ENCODE data around the gene KRT83. TPM values are rescaled to one million over a fixed set of nuclear protein-coding genes. Genes with fewer than 3 reads are reported as not detected.

KRT83 gene
- total and polyA plus RNA-seq, 11 donors: not detected

GRCh38 chr12:52363111-52363679, 42.0 kb upstream of the KRT83 start:
- H3K36me3 ChIP-seq: no peaks in the 10 kb centered on the region
- H3K27me3 ChIP-seq: peaks cover 0 to 11% (median 0%) of the 10 kb centered on the region in 9 donors
- H3K27ac ChIP-seq: no peak overlapping the region
- no peak for TF ChIP-seq POLR2A (IDR thresholded peaks at IDR 0.05)
- no peak for TF ChIP-seq CTCF (IDR thresholded peaks at IDR 0.05)
- 90 to 94% (median 91%) methylated on average over 12 of the region's 12 CpGs for WGBS, 4 donors
- intact Hi-C loops (cut with DNase I): no loop called here
- ATAC-seq: no peak
- no peaks in the 10 kb centered on the region for H3K4me1 ChIP-seq
- no peaks in the 10 kb centered on the region for H3K9me3 ChIP-seq
- H3K4me3 ChIP-seq: no peak overlapping the region
- DNase-seq: no peak

- no peak for TF ChIP-seq POLR2A (IDR thresholded peaks at IDR 0.05)
- TF ChIP-seq CTCF (IDR thresholded peaks at IDR 0.05): peak in 1 of 12 donors; percentile 13
Observed at GRCh38 chr12:52362118-52362726, 41.0 kb upstream of the KRT83 start.

GRCh38 chr12:52361553-52361952, 40.4 kb upstream of the KRT83 start:
- ATAC-seq (no peak), DNase-seq (no peak)
- H3K36me3 ChIP-seq: no peaks in the 10 kb centered on the region
- no peak for TF ChIP-seq POLR2A (IDR thresholded peaks at IDR 0.05)
- no peak for TF ChIP-seq CTCF (IDR thresholded peaks at IDR 0.05)
- H3K4me3 ChIP-seq: no peak overlapping the region
- intact Hi-C loops (cut with DNase I): no loop called here
- H3K27ac ChIP-seq: no peak overlapping the region
- H3K4me1 ChIP-seq: no peaks in the 10 kb centered on the region
- H3K9me3 ChIP-seq: no peaks in the 10 kb centered on the region
- H3K27me3 ChIP-seq: peaks cover 0 to 18% (median 0%) of the 10 kb centered on the region in 9 donors
- 89 to 92% (median 90%) methylated on average over 1 of the region's 1 CpG for WGBS, 4 donors

More at GRCh38 chr12:52362118-52362726, 41.0 kb upstream of the KRT83 start:
- ATAC-seq: no peak
- Histone ChIP-seq H3K4me3 (no peak overlapping the region), H3K9me3 (no peaks in the 10 kb centered on the region), H3K4me1 (no peaks in the 10 kb centered on the region), H3K27me3 (peaks cover 0 to 12% (median 0%) of the 10 kb centered on the region in 9 donors), H3K27ac (no peak overlapping the region), H3K36me3 (no peaks in the 10 kb centered on the region)
- intact Hi-C loops (cut with DNase I): no loop called here
- WGBS, 4 donors: 79 to 88% (median 83%) methylated on average over 11 of the region's 11 CpGs
- no peak for DNase-seq

- ATAC-seq (no peak), DNase-seq (no peak)
- no peaks in the 10 kb centered on the region for H3K9me3 ChIP-seq
- intact Hi-C loops (cut with DNase I): no loop called here
- WGBS, 4 donors: 80 to 89% (median 84%) methylated on average over 5 to 13 of the region's 13 CpGs
- peaks cover 0 to 26% (median 3%) of the 10 kb centered on the region in 9 donors for H3K27me3 ChIP-seq
- H3K27ac ChIP-seq: no peak overlapping the region
- no peaks in the 10 kb centered on the region for H3K36me3 ChIP-seq
- TF ChIP-seq POLR2A (IDR thresholded peaks at IDR 0.05): no peak
- TF ChIP-seq CTCF (IDR thresholded peaks at IDR 0.05): no peak
- H3K4me3 ChIP-seq: no peak overlapping the region
- H3K4me1 ChIP-seq: no peaks in the 10 kb centered on the region
Observed at GRCh38 chr12:52360663-52361271, 39.6 kb upstream of the KRT83 start.
